Kidney (tissue), 14 donors: ENCODE measurements around the gene UNC13B. TPM values are rescaled to one million over a fixed set of nuclear protein-coding genes. Genes with fewer than 3 reads are reported as not detected.

Experiments
- DNase-seq, 5 donors: peaks; one replicate each; pipeline ENCODE4 v3.0.0-alpha.2; 2013 to 2020
- FAIRE-seq: peaks from 2 replicates; lab custom pipeline; 2012; peaks lifted over from hg19 to GRCh38; lab: Jason Lieb, UNC
- H3K27ac ChIP-seq, 2 donors: one replicate each; pipeline ENCODE4 v1.7.0; 2013; ENCODE audit warnings: low read depth in 2 of 2, low read length in 2 of 2, inconsistent platforms in 1 of 2
- H3K27me3 ChIP-seq: one replicate; pipeline ENCODE4 v1.7.1; 2013; ENCODE audit warnings: low read length, inconsistent platforms; ENCODE audit not compliant: control insufficient read depth, insufficient read depth
- H3K36me3 ChIP-seq, 3 donors: one replicate each; pipeline versions ENCODE4 v1.7.0 to v1.7.1; 2013; ENCODE audit warnings: low read length in 3 of 3, control low read depth in 1 of 3, inconsistent platforms in 1 of 3; ENCODE audit not compliant: insufficient read depth in 3 of 3, control insufficient read depth in 2 of 3
- H3K4me1 ChIP-seq, 3 donors: one replicate each; pipeline versions ENCODE4 v1.7.0 to v1.7.1; 2013; ENCODE audit warnings: low read length in 3 of 3, inconsistent platforms in 1 of 3, low read depth in 1 of 3; ENCODE audit not compliant: control insufficient read depth in 2 of 3, insufficient read depth in 2 of 3
- H3K4me3 ChIP-seq, 3 donors: one replicate each; pipeline versions ENCODE4 v1.7.0 to v1.8.1; 2013; ENCODE audit warnings: low read length in 3 of 3, control low read depth in 1 of 3, inconsistent platforms in 1 of 3
- H3K9ac ChIP-seq, 3 donors: one replicate each; pipeline versions ENCODE4 v1.7.0 to v1.7.1; 2013; ENCODE audit warnings: low read length in 3 of 3, control low read depth in 1 of 3, inconsistent platforms in 1 of 3
- H3K9me3 ChIP-seq, 3 donors: one replicate each; pipeline versions ENCODE4 v1.7.0 to v1.7.1; 2013; ENCODE audit warnings: low read length in 3 of 3, control low read depth in 1 of 3, inconsistent platforms in 1 of 3; ENCODE audit not compliant: control insufficient read depth in 2 of 3, insufficient read depth in 1 of 3
- CTCF ChIP-seq: IDR thresholded peaks from 3 replicates; pipeline ENCODE4 v1.5.1; 2012; ENCODE audit warnings: mild to moderate bottlenecking, moderate library complexity, borderline replicate concordance; ENCODE audit not compliant: insufficient read depth; ENCODE audit errors: extremely low read depth
- intact Hi-C: fragments of 100-400 bp; cut with DNase I; formaldehyde crosslinking; loops from one replicate; pipeline ENCODE4 v1.11.1; 2022
- polyA plus RNA-seq: library from polyadenylated mRNA; stranded (reverse); fragments of 350-450 nt; fragmentation: Illumina TruSeq; extraction: RNeasy Lipid Tissue Mini Kit (QIAGEN cat#74804); gene quantifications from one replicate; pipeline ENCODE4 v1.2.3, GENCODE V29; 2014; ENCODE audit warnings: low read depth, low replicate concordance; ENCODE audit not compliant: insufficient read depth
- total RNA-seq: library from RNA; stranded (reverse); fragmentation: NEBNext Ultra II Directional; extraction: Animal tissue kit (Norgen Biotek cat#: 25700); gene quantifications from one replicate; pipeline ENCODE4 v1.2.1, GENCODE V29; 2021
- donor health status: control.
- donor health status: control.
- donor health status: control.
- donor health status: control.
- donor health status: control.
- donor health status: DM: yes; HTN: yes; CAD: no.
- donor health status: Normal renal cell carcinoma (clear cell type).

Gene UNC13B
- total and polyA plus RNA-seq, 2 donors from 2014 or later = 20.8 to 43.6 TPM

- H3K4me3 ChIP-seq = no peak overlapping the region
- intact Hi-C loops = no loop called here
- FAIRE-seq = no peak
These were observed 235.4 kb downstream of the UNC13B start for GRCh38 chr9:35397216-35397698.

GRCh38 chr9:35397923-35398322 lies 236.1 kb downstream of the UNC13B start:
- intact Hi-C loops = no loop called here
- Histone ChIP-seq H3K9ac (no peak overlapping the region), H3K36me3 (peaks cover 0 to 64% (median 58%) of the 10 kb centered on the region in 3 donors), H3K4me1 (no peaks in the 10 kb centered on the region), H3K27me3 (no peaks in the 10 kb centered on the region), H3K9me3 (no peaks in the 10 kb centered on the region), H3K4me3 (no peak overlapping the region), H3K27ac (no peak overlapping the region)
- TF ChIP-seq CTCF = no peak
- DNase-seq (no peak), FAIRE-seq (no peak)

More at GRCh38 chr9:35397216-35397698, 235.4 kb downstream of the UNC13B start:
- no peak for TF ChIP-seq CTCF
- DNase-seq = no peak
- no peak overlapping the region for H3K27ac ChIP-seq
- peaks cover 0 to 61% (median 58%) of the 10 kb centered on the region in 3 donors for H3K36me3 ChIP-seq
- H3K9me3 ChIP-seq = no peaks in the 10 kb centered on the region
- no peaks in the 10 kb centered on the region for H3K4me1 ChIP-seq
- no peaks in the 10 kb centered on the region for H3K27me3 ChIP-seq
- H3K9ac ChIP-seq = no peak overlapping the region

- intact Hi-C loops = no loop called here
- H3K4me3 ChIP-seq = no peak overlapping the region
- no peak overlapping the region for H3K9ac ChIP-seq
- DNase-seq (no peak), FAIRE-seq (no peak)
- no peaks in the 10 kb centered on the region for H3K27me3 ChIP-seq
- TF ChIP-seq CTCF = no peak
- H3K4me1 ChIP-seq = no peaks in the 10 kb centered on the region
- H3K27ac ChIP-seq = no peak overlapping the region
- H3K9me3 ChIP-seq = no peaks in the 10 kb centered on the region
- peaks cover 0 to 65% (median 59%) of the 10 kb centered on the region in 3 donors for H3K36me3 ChIP-seq
These were observed 237.0 kb downstream of the UNC13B start for GRCh38 chr9:35398651-35399335.
